K562 treated with DMSO at 1 percent for 4 hours (cell line): ENCODE results near the gene CRB2. TPM values are rescaled to one million over a fixed set of nuclear protein-coding genes. Genes with fewer than 3 reads are reported as not detected.

Experiments
- total RNA-seq: library from RNA; unstranded; fragments of 300-600 nt; gene quantifications from 2 replicates; pipeline ENCODE4 v1.2.3, GENCODE V29; 2022; ENCODE audit not compliant: insufficient read depth

CRB2 gene
- total RNA-seq, result 0.27 and 0.42 TPM in 2 replicates

GRCh38 chr9:123355761-123356431, at the start of gene CRB2:
Gene CRB2 (plus strand): TSS chr9:123356197. CDS start chr9:123356261, 64 bp downstream.

Other genes with a start within 250 kb of the CRB2 start
- gene STRBP, start 87.6 kb upstream of the CRB2 start, total RNA-seq, result 37.1 and 55.6 TPM in 2 replicates